H9 (cell line): ENCODE data around the gene CXCR5. TPM values are rescaled to one million over a fixed set of nuclear protein-coding genes. Genes with fewer than 3 reads are reported as not detected.

Experiments used
- DNase-seq: peaks from one replicate; pipeline ENCODE4 v3.0.0-alpha.2; 2017
- H2AFZ ChIP-seq: one replicate; pipeline ENCODE4 v1.6.1; 2013; ENCODE audit warnings: mild to moderate bottlenecking, low read length, control low read depth, moderate library complexity
- H2AK5ac ChIP-seq: 2 replicates; pipeline ENCODE4 v1.6.1; 2013; ENCODE audit warnings: low read length, control low read depth, mixed read lengths; ENCODE audit not compliant: insufficient read length
- H2BK120ac ChIP-seq: one replicate; pipeline ENCODE4 v1.6.1; 2013; ENCODE audit warnings: low read depth, mild to moderate bottlenecking, low read length, control low read depth, inconsistent platforms; ENCODE audit not compliant: poor library complexity, severe bottlenecking
- H2BK12ac ChIP-seq: 2 replicates; pipeline ENCODE4 v1.6.1; 2013; ENCODE audit warnings: low read length, control low read depth, mixed read lengths, low read depth; ENCODE audit not compliant: insufficient read length
- H2BK15ac ChIP-seq: 2 replicates; pipeline ENCODE4 v1.6.1; 2013; ENCODE audit warnings: low read depth, low read length, control low read depth
- H2BK20ac ChIP-seq: one replicate; pipeline ENCODE4 v1.6.1; 2013; ENCODE audit warnings: low read depth, mild to moderate bottlenecking, low read length, control low read depth, inconsistent platforms; ENCODE audit not compliant: poor library complexity, severe bottlenecking
- H2BK5ac ChIP-seq: 2 replicates; pipeline ENCODE4 v1.6.1; 2013; ENCODE audit warnings: low read length, control low read depth, mixed read lengths; ENCODE audit not compliant: insufficient read length
- H3K14ac ChIP-seq: 2 replicates; pipeline ENCODE4 v1.6.1; 2013; ENCODE audit warnings: low read length, control low read depth; ENCODE audit not compliant: insufficient read depth
- H3K18ac ChIP-seq: 2 replicates; pipeline ENCODE4 v1.6.1; 2013; ENCODE audit warnings: low read depth, mild to moderate bottlenecking, mixed read lengths, low read length, control low read depth; ENCODE audit not compliant: insufficient read length
- H3K23ac ChIP-seq: 2 replicates; pipeline ENCODE4 v1.6.1; 2013; ENCODE audit warnings: low read length, control low read depth, mixed read lengths, low read depth; ENCODE audit not compliant: insufficient read length
- H3K23me2 ChIP-seq: 2 replicates; pipeline ENCODE4 v1.6.1; 2013; ENCODE audit warnings: low read depth, mild to moderate bottlenecking, mixed read lengths, low read length, control low read depth; ENCODE audit not compliant: insufficient read length, poor library complexity, severe bottlenecking
- H3K27ac ChIP-seq: 2 replicates; pipeline ENCODE4 v1.5.1; 2013; ENCODE audit warnings: low read length, control low read depth, mixed read lengths, low read depth; ENCODE audit not compliant: insufficient read length
- H3K27me3 ChIP-seq: 2 replicates; pipeline ENCODE4 v1.6.1; 2013; ENCODE audit warnings: low read length, control low read depth, inconsistent platforms; ENCODE audit not compliant: insufficient read depth
- H3K4ac ChIP-seq: 2 replicates; pipeline ENCODE4 v1.6.1; 2013; ENCODE audit warnings: low read depth, mild to moderate bottlenecking, control low read depth, inconsistent platforms, low read length, moderate library complexity
- H3K4me1 ChIP-seq: 2 replicates; pipeline ENCODE4 v1.6.1; 2013; ENCODE audit warnings: low read length, control low read depth, inconsistent platforms; ENCODE audit not compliant: insufficient read depth
- H3K4me2 ChIP-seq: 2 replicates; pipeline ENCODE4 v1.6.1; 2013; ENCODE audit warnings: low read length, control low read depth, mixed read lengths; ENCODE audit not compliant: insufficient read length, insufficient read depth
- H3K56ac ChIP-seq: 2 replicates; pipeline ENCODE4 v1.6.1; 2013; ENCODE audit warnings: low read depth, mild to moderate bottlenecking, mixed read lengths, low read length, control low read depth; ENCODE audit not compliant: insufficient read length
- H3K79me1 ChIP-seq: 2 replicates; pipeline ENCODE4 v1.6.1; 2013; ENCODE audit warnings: low read depth, mild to moderate bottlenecking, moderate library complexity, low read length, control low read depth, inconsistent platforms; ENCODE audit not compliant: insufficient read depth, poor library complexity, severe bottlenecking
- H3K79me2 ChIP-seq: 2 replicates; pipeline ENCODE4 v1.6.1; 2013; ENCODE audit warnings: low read length, control low read depth, inconsistent platforms; ENCODE audit not compliant: insufficient read depth
- H3K9ac ChIP-seq: 2 replicates; pipeline ENCODE4 v1.6.1; 2013; ENCODE audit warnings: low read length, control low read depth, mixed read lengths; ENCODE audit not compliant: insufficient read length; ENCODE audit errors: extremely low read depth
- H3K9me3 ChIP-seq: one replicate; pipeline ENCODE4 v1.6.1; 2013; ENCODE audit warnings: low read depth, low read length, inconsistent platforms; ENCODE audit not compliant: control insufficient read depth
- H3T11ph ChIP-seq: one replicate; pipeline ENCODE4 v1.6.1; 2013; ENCODE audit warnings: mild to moderate bottlenecking, low read length, control low read depth, inconsistent platforms
- H4K20me1 ChIP-seq: one replicate; pipeline ENCODE4 v1.6.1; 2013; ENCODE audit not compliant: control insufficient read depth, insufficient read length, insufficient read depth
- H4K5ac ChIP-seq: 2 replicates; pipeline ENCODE4 v1.6.1; 2013; ENCODE audit warnings: low read depth, mild to moderate bottlenecking, mixed read lengths, low read length, control low read depth; ENCODE audit not compliant: insufficient read length
- H4K8ac ChIP-seq: replicated peaks from 2 replicates; pipeline ENCODE4 v1.6.1; 2013; ENCODE audit warnings: low read length, control low read depth, mixed read lengths, low read depth; ENCODE audit not compliant: insufficient read length
- H4K91ac ChIP-seq: 2 replicates; pipeline ENCODE4 v1.6.1; 2013; ENCODE audit warnings: low read depth, mild to moderate bottlenecking, moderate library complexity, mixed read lengths, low read length, control low read depth; ENCODE audit not compliant: insufficient read length
- H3K27ac Mint-ChIP-seq, 3 experiments: 2 replicates in 2 of 3; 3 replicates in 1 of 3; pipeline ENCODE4 v1.8.0; 2020 to 2021; ENCODE audit warnings: mixed read lengths in 3 of 3, mild to moderate bottlenecking in 1 of 3, moderate library complexity in 1 of 3
- H3K27me3 Mint-ChIP-seq: 2 replicates; pipeline ENCODE4 v1.8.0; 2021; ENCODE audit warnings: low read depth, mild to moderate bottlenecking, moderate library complexity, mixed read lengths
- H3K36me3 Mint-ChIP-seq, 3 experiments: 2 replicates in 2 of 3; 3 replicates in 1 of 3; pipeline ENCODE4 v1.8.0; 2020 to 2021; ENCODE audit warnings: low read depth in 3 of 3, mixed read lengths in 3 of 3; ENCODE audit not compliant: insufficient read depth in 1 of 3
- H3K4me1 Mint-ChIP-seq, 2 experiments: 2 replicates each; pipeline ENCODE4 v1.8.0; 2020; ENCODE audit warnings: mixed read lengths in 2 of 2
- H3K4me3 Mint-ChIP-seq, 2 experiments: 2 replicates in 1 of 2; 3 replicates in 1 of 2; pipeline ENCODE4 v1.8.0; 2020 to 2021; ENCODE audit warnings: mild to moderate bottlenecking in 2 of 2, mixed read lengths in 2 of 2, moderate library complexity in 1 of 2
- H3K9me3 Mint-ChIP-seq, 2 experiments: 2 replicates in 1 of 2; 3 replicates in 1 of 2; pipeline ENCODE4 v1.8.0; 2020; ENCODE audit warnings: mild to moderate bottlenecking in 2 of 2, mixed read lengths in 2 of 2, moderate library complexity in 1 of 2
- CTCF ChIP-seq: fragments of 200-600 bp; sonication (generic); conservative IDR thresholded peaks from 3 replicates; pipeline ENCODE4 v1.8.0; 2021; ENCODE audit warnings: antibody characterized with exemption, mild to moderate bottlenecking
- WGBS: extraction: QIAGEN DNeasy Blood & Tissue Kit; methylation state at CpG from one replicate; pipeline ENCODE4 v1.1.7; 2013; ENCODE audit warnings: missing lambda C conversion rate, low lambda C conversion rate, mixed read lengths; ENCODE audit not compliant: insufficient read length; ENCODE audit errors: extremely low coverage; 5-methylcytosine and 5-hydroxymethylcytosine counted together
- microRNA-seq: library from miRNA; unstranded; fragments of <30 nt; microRNA quantifications from one replicate; pipeline ENCODE4, GENCODE V29; 2020; ENCODE audit warnings: borderline microRNAs expressed
- total RNA-seq: library from RNA; stranded (reverse); gene quantifications from 2 replicates; pipeline ENCODE4 v1.2.1, GENCODE V29; 2021

CXCR5 gene
- total RNA-seq, 1 experiment from 2014 or later = 0.07 TPM

DNA sequence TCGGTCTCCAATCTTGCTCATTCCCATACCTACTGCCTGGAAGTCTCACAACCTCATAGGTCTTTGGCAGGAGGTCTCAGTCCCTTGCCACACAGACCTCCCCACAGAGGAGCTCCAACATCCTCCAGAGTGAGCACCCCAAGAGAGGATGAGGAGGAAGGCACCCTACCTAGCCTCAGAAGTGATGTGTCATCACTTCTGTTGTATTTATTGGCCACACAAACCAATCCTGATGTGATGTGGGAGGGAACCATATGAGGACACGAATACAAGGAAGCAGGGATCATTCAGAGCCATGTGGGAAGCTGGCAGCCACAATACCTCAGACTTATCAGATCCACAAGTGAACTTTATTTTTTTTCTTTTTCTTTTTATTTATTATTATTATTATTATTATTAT is 63.4 kb downstream of the CXCR5 start:
- Histone ChIP-seq H3K79me2 (no peaks in the 10 kb centered on the region), H3K27me3 (no peaks in the 10 kb centered on the region), H2AK5ac (no peak overlapping the region), H3K4ac (no peak overlapping the region), H3T11ph (no peak overlapping the region), H2BK5ac (no peak overlapping the region), H3K4me1 (no peaks in the 10 kb centered on the region), H3K9me3 (no peaks in the 10 kb centered on the region), H2BK12ac (no peak overlapping the region), H3K27ac (no peak overlapping the region), H3K9ac (no peak overlapping the region), H2AFZ (no peak overlapping the region), H4K5ac (no peak overlapping the region), H2BK20ac (no peak overlapping the region), H3K18ac (no peak overlapping the region), H3K56ac (no peak overlapping the region), H4K8ac (no peak overlapping the region), H3K23ac (no peak overlapping the region), H3K23me2 (no peaks in the 10 kb centered on the region), H2BK120ac (no peak overlapping the region), H3K4me2 (no peak overlapping the region), H3K14ac (no peak overlapping the region), H2BK15ac (no peak overlapping the region), H4K91ac (no peak overlapping the region), H3K79me1 (no peaks in the 10 kb centered on the region), H4K20me1 (no peaks in the 10 kb centered on the region)
- WGBS = no CpG with 5 or more reads among the region's 2 CpGs
- Mint-ChIP-seq H3K4me3 (no peak overlapping the region), H3K27me3 (peaks cover 15% of the 10 kb centered on the region), H3K27ac (no peak overlapping the region), H3K9me3 (no peaks in the 10 kb centered on the region; a peak in 1 of 5 replicates), H3K36me3 (no peaks in the 10 kb centered on the region), H3K4me1 (no peaks in the 10 kb centered on the region; a peak in 1 of 4 replicates)
- no peak for TF ChIP-seq CTCF
- no peak for DNase-seq

Small RNAs within 50 kb of the gene (microRNA-seq; reads per million reads assigned to microRNA genes)
- not detected for gene MIR4492

Other genes with a start within 250 kb of the CXCR5 start
- not detected in 2 replicates for gene TREH, start 204.2 kb upstream of the CXCR5 start, total RNA-seq
- 221 and 222 TPM in 2 replicates for gene DDX6, start 92.7 kb upstream of the CXCR5 start, total RNA-seq
- gene BCL9L, start 42.0 kb downstream of the CXCR5 start, total RNA-seq = 74.9 and 78.4 TPM in 2 replicates
- 0.24 and 0.33 TPM in 2 replicates for gene UPK2, start 72.4 kb downstream of the CXCR5 start, total RNA-seq
- not detected in 2 replicates for gene FOXR1, start 87.9 kb downstream of the CXCR5 start, total RNA-seq
- gene CENATAC, start 114.2 kb downstream of the CXCR5 start, total RNA-seq = 51.2 and 55.2 TPM in 2 replicates
- gene RPS25, start 134.5 kb downstream of the CXCR5 start, total RNA-seq = 1,450 and 1,453 TPM in 2 replicates
- 82.8 TPM in 2 replicates for gene TRAPPC4, start 134.9 kb downstream of the CXCR5 start, total RNA-seq
- 41.0 and 42.0 TPM in 2 replicates for gene SLC37A4, start 147.0 kb downstream of the CXCR5 start, total RNA-seq
- 228 and 234 TPM in 2 replicates for gene HYOU1, start 173.3 kb downstream of the CXCR5 start, total RNA-seq
- 17.5 and 18.6 TPM in 2 replicates for gene VPS11, start 183.9 kb downstream of the CXCR5 start, total RNA-seq
- 57.2 and 57.7 TPM in 2 replicates for gene HMBS, start 201.0 kb downstream of the CXCR5 start, total RNA-seq
- gene DPAGT1, start 218.0 kb downstream of the CXCR5 start, total RNA-seq = 43.6 and 44.5 TPM in 2 replicates
- 5.5 and 5.6 TPM in 2 replicates for gene C2CD2L, start 223.5 kb downstream of the CXCR5 start, total RNA-seq
- 42.1 and 42.4 TPM in 2 replicates for gene HINFP, start 237.7 kb downstream of the CXCR5 start, total RNA-seq